KOPT-K1 (cell line): ENCODE measurements around the gene RAB8B.
A peak's percentile ranks its signal among the peaks of the same experiment; 100 is the strongest.

ENCODE experiments used
- H3K27ac ChIP-seq: fragments of 200-600 bp; sonication (generic); 2 replicates; pipeline ENCODE4 v1.5.1; 2016; ENCODE audit warnings: antibody characterized with exemption, mild to moderate bottlenecking, low read depth, low read length; ENCODE audit not compliant: poor library complexity, severe bottlenecking
- H3K36me3 ChIP-seq: fragments of 200-600 bp; sonication (generic); 2 replicates; pipeline ENCODE4 v1.5.1; 2017; ENCODE audit warnings: antibody characterized with exemption, mild to moderate bottlenecking, low read length, moderate library complexity; ENCODE audit not compliant: insufficient read depth
- H3K9me3 ChIP-seq: fragments of 200-600 bp; sonication (generic); 2 replicates; pipeline ENCODE4 v1.5.1; 2017; ENCODE audit warnings: antibody characterized with exemption, low read length, mild to moderate bottlenecking; ENCODE audit not compliant: insufficient read depth, poor library complexity, severe bottlenecking

RAB8B gene

DNA sequence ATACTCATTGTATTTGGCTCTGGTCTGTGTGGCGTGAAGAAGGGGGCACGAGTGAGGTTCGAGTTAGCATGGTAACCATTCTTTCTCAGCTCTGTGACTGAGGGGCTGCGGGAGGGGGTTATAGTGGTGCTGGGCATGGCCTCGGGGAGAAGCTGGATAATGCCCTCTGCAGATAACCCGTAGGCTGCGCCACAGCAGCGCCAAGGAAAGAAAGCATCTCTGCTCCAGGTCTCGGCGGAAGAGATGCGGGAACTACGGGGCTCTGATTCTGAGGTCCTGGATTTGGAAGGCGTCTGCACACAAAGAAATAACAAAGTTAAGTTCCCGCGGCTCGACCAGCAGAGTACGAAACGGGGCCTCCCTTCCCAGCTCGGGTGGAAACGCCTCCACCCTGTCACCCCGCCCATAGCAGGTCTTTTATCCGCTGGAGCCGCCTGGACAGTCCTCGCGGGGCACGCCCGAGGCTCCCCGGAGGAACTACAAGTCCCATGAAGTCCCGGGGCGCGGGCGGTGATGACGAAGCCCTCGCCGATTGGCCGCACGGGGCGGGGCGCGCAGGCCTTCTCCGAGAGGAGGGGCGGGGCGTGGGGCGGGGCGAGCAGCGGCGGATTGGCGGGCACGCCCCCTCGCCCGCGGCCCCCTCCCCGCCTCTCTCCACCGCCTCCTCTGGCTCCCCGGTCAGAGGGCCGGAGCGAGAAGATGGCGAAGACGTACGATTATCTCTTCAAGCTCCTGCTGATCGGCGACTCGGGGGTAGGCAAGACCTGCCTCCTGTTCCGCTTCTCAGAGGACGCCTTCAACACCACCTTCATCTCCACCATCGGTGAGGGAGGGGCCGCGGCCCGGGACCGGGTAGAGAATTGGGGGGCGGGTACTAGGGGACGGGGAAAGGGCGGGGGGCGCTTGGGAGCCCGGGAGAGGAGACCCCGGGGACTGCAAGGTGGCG is at the start of gene RAB8B:
TSS of gene RAB8B (plus strand) at position 681 of the 946 bp plus-strand sequence. CDS start at position 700, 19 bp downstream.
- Histone ChIP-seq H3K36me3 (no peaks in the 10 kb centered on the region), H3K9me3 (no peaks in the 10 kb centered on the region), H3K27ac (peak within 1 kb of the TSS; percentile 97)

DNA sequence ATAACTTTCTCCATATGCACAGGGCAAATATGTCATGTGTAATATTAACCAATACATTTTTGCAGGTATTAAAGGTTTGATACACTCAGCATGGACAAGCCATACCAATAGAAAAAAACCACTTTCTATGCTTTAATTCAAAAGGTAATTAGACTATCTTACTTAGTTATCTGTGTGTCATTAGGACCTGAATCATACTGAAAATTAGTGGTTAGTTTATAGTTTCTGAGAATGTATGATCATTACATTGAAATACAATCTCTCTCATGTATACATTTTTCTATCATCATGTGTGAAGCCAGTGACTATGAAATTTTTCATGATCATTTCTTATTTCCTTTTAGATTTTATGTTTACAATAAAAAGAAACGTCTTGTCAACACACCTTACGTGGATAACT is 48.5 kb upstream of the RAB8B start:
- Histone ChIP-seq H3K27ac (no peak overlapping the region), H3K36me3 (no peaks in the 10 kb centered on the region), H3K9me3 (no peaks in the 10 kb centered on the region)

GRCh38 chr15:63145426-63145825 is 44.0 kb upstream of the RAB8B start:
- no peak overlapping the region for H3K27ac ChIP-seq
- no peaks in the 10 kb centered on the region for H3K9me3 ChIP-seq
- H3K36me3 ChIP-seq: no peaks in the 10 kb centered on the region

DNA sequence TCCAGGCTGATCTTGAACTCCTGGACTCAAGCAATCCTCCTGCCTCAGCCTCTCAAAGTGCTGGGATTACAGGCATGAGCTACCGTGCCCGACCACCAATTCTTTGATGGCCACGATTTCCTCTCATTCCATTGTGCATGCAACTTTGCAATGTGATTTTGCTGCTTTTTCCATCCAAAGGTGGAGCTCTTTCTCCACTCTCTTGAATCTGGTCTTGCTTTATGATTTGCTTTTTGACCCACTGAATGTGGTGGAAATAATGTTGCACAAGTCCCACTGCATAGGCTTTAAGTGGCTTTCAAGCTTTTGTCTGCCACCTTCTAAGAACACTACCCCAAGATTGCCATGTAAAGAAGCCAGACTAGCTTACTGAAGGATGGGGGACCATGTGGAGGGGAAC is 42.7 kb upstream of the RAB8B start:
- Histone ChIP-seq H3K36me3 (peaks cover 2% of the 10 kb centered on the region; the same call in 1 of the 2 replicates), H3K9me3 (no peaks in the 10 kb centered on the region), H3K27ac (no peak overlapping the region)

- no peak overlapping the region for H3K27ac ChIP-seq
- H3K36me3 ChIP-seq: peaks cover 17% of the 10 kb centered on the region; the same call in 1 of the 2 replicates
- H3K9me3 ChIP-seq: no peaks in the 10 kb centered on the region
Observed at GRCh38 chr15:63151665-63152064, 37.7 kb upstream of the RAB8B start.

- Histone ChIP-seq H3K27ac (no peak overlapping the region), H3K9me3 (no peaks in the 10 kb centered on the region), H3K36me3 (peaks cover 17% of the 10 kb centered on the region; the same call in 1 of the 2 replicates)
Observed at GRCh38 chr15:63155486-63155885, 33.9 kb upstream of the RAB8B start.

- no peaks in the 10 kb centered on the region for H3K9me3 ChIP-seq
- peaks cover 17% of the 10 kb centered on the region; the same call in 1 of the 2 replicates for H3K36me3 ChIP-seq
- H3K27ac ChIP-seq: peak overlapping the region; percentile 66
Observed at GRCh38 chr15:63156086-63156710, 33.2 kb upstream of the RAB8B start.

- Histone ChIP-seq H3K9me3 (no peaks in the 10 kb centered on the region), H3K36me3 (peaks cover 15% of the 10 kb centered on the region; the same call in 1 of the 2 replicates), H3K27ac (peak overlapping the region; percentile 66)
Observed at GRCh38 chr15:63156755-63157117, 32.7 kb upstream of the RAB8B start.

DNA sequence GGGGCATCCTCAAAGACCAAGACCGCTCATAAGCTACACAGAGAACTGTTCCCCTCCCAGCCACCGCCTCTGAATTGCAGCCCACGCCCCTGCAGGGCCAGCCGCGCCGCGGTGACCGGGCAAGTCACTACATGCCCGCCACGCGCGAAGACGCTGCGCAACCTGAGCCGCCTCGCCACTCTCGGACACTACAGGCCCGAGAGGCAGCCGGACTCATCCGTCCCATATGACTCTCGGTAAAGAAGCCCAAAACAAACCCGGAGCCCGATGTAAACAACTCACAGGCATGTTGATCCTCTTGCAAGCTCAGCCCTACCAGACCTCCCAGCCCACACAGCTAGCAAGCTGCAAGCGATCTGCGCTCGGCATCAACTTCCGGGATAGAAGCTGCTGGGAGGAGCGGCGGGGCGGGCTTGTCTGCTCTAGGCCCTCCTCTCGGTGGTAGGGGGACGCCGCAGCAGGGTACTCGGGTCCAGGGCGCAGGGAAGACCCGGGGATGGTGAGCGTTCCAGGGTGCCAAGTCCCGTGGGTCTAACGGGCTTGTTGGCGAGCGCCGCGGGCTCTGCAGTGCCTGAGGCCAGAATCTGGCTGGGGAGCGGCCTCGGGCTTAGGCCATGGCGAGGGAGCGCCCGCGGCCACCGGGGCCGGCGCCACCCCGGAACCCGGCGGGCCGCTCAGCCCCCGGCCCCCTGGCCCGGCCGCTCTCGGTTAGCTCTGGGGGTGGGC is 32.1 kb upstream of the RAB8B start, which contains the start of gene RPS27L:
TSS of gene RPS27L (minus strand) at position 360 of the 726 bp plus-strand sequence. CDS start at position 288, 72 bp downstream.
- peak within 1 kb of the TSS; percentile 66 for H3K27ac ChIP-seq
- peaks cover 11% of the 10 kb centered on the region; the same call in 1 of the 2 replicates for H3K36me3 ChIP-seq
- no peaks in the 10 kb centered on the region for H3K9me3 ChIP-seq

DNA sequence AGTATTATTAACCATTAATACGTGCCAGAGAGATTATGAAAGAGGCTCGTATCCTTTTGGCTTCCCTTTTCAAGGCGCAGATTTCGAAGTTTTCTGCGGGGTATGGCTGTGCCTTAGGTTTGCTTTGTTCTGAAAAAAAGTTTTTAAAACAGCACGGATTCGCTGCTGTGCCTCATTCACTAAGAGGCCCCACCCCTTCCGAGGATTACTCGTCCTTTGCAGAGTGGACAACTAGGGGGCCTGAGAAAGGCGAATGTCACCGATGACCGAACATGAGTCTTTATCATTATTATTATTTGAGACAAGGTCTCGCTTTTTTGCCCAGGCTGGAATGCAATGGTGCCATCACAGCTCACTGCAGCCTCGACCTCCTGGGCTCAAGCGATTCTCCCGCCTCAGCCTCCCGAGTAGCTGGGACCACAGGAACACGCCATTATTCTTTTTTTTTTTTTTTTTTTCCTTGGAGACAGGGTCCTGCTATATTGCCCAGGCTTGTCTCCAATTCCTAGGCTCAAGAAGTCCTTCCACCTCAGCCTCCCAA is 31.4 kb upstream of the RAB8B start:
- peak overlapping the region; percentile 66 for H3K27ac ChIP-seq
- no peaks in the 10 kb centered on the region for H3K9me3 ChIP-seq
- H3K36me3 ChIP-seq: peaks cover 5% of the 10 kb centered on the region; the same call in 1 of the 2 replicates

DNA sequence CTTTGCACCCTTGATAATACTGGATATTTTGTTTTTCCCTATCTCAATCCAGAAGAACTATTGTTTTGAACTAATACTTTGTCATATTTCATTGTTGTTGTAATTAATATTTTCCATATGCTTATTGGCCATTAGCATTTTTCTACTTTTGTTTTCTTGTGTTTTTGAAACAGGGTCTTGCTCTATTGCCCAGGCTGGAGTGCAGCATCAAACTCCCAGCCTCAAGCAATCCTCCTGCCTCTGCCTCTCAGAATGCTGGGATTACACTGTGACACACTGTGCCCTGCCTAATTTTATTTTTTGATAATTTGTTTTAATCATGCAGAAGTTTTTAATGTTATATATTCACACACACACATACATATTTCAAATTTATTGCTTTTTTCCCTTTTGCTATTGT is 28.8 kb upstream of the RAB8B start:
- Histone ChIP-seq H3K9me3 (no peaks in the 10 kb centered on the region), H3K36me3 (no peaks in the 10 kb centered on the region), H3K27ac (no peak overlapping the region)

- no peaks in the 10 kb centered on the region for H3K36me3 ChIP-seq
- H3K9me3 ChIP-seq: no peaks in the 10 kb centered on the region
- H3K27ac ChIP-seq: no peak overlapping the region
Observed at GRCh38 chr15:63163217-63163616, 26.2 kb upstream of the RAB8B start.

GRCh38 chr15:63165166-63165859 is 24.1 kb upstream of the RAB8B start:
- H3K27ac ChIP-seq: no peak overlapping the region
- no peaks in the 10 kb centered on the region for H3K9me3 ChIP-seq
- H3K36me3 ChIP-seq: no peaks in the 10 kb centered on the region

DNA sequence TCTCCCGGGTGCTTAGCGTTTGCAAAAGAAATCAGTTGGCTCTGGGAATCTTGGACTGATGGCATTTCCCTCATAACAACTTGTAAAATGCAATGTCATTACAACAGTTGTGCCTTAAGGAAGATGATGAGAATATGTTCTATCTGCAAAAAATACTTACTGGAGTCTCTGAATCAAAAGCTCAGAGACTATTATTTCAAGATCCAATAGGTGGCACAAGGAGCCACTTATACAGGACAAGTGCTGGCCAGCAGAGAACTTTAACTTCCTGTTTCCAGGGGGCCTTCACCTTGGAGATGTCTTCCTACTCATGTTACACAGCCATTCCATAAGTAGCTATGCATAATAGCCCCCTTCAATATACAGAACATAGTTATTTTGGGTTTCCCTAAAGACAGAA is 23.2 kb upstream of the RAB8B start:
- no peak overlapping the region for H3K27ac ChIP-seq
- H3K9me3 ChIP-seq: no peaks in the 10 kb centered on the region
- H3K36me3 ChIP-seq: no peaks in the 10 kb centered on the region
